HEK293T (cell line): ENCODE measurements around the gene FABP3.

Experiments
- FOXM1 ChIP-seq: fragments of 450-650 bp; IDR thresholded peaks from 2 replicates; pipeline ENCODE4 v1.6.1; 2017; ENCODE audit warnings: mild to moderate bottlenecking, borderline replicate concordance
- PKNOX1 ChIP-seq: fragments of 450-650 bp; IDR thresholded peaks from 2 replicates; pipeline ENCODE4 v1.6.1; 2016
- SUZ12 ChIP-seq: fragments of 450-650 bp; IDR thresholded peaks from 2 replicates; pipeline ENCODE4 v1.6.1; 2016; ENCODE audit warnings: mild to moderate bottlenecking
- TARDBP ChIP-seq: fragments of 450-650 bp; IDR thresholded peaks from 2 replicates; pipeline ENCODE4 v1.6.1; 2016

- no peak for TF ChIP-seq PKNOX1
- TF ChIP-seq SUZ12, result no peak
- TF ChIP-seq FOXM1, result no peak
- TF ChIP-seq TARDBP, result no peak
Measured at GRCh38 chr1:31401241-31401640, 28.4 kb upstream of the FABP3 start.
